ENCODE measurements around the gene AHNAK2.
A peak's percentile ranks its signal among the peaks of the same experiment; 100 is the strongest.

Gene AHNAK2

DNA sequence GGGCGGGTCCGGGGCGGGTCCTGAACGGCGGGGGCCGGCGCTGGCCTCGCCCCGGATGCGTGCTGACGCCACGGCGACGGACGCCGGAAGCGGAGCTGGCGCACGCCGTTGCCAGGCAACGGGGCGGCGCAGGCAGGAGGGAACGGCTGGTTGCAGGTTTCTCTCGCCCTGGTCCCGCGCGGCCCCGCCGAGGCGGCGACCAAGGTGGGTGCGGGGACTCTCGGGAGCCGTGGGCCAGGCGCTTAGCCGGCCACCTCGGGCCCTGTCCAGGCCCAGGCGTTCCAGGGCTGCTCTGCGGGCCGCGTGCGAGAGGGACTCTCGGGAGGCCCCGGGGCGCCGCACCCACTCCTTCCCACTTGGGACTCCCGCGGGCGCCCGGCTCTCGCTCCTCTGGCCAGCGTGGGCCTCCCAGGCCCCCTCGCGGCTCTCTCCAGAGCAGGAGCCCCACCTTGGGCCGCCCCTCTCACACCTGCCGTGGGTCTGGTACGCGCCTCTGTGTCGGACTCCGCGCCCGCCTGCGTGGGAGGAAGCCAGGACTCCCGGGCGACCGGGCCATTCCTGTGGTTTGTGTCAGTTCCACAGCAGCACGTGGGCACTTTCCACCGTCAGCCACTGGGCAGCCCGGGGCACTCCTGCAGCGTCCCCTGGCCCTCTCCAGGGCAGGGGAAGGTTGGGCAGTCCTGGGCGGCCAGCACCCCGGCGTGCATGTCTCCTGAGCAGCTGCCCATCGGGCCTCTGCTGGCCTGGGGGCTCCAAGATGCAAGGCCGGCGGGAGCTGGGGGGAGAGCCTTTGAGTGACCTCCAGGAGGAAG lies 7.7 kb upstream of the AHNAK2 start, which contains the start of gene CLBA1:
Gene CLBA1, plus strand, starts transcription at position 114 of the 812 bp plus-strand sequence. Its CDS starts 644 bp downstream, at position 758.
- peak; percentile 77 for DNase-seq (ENCODE audit: low read depth)

DNA sequence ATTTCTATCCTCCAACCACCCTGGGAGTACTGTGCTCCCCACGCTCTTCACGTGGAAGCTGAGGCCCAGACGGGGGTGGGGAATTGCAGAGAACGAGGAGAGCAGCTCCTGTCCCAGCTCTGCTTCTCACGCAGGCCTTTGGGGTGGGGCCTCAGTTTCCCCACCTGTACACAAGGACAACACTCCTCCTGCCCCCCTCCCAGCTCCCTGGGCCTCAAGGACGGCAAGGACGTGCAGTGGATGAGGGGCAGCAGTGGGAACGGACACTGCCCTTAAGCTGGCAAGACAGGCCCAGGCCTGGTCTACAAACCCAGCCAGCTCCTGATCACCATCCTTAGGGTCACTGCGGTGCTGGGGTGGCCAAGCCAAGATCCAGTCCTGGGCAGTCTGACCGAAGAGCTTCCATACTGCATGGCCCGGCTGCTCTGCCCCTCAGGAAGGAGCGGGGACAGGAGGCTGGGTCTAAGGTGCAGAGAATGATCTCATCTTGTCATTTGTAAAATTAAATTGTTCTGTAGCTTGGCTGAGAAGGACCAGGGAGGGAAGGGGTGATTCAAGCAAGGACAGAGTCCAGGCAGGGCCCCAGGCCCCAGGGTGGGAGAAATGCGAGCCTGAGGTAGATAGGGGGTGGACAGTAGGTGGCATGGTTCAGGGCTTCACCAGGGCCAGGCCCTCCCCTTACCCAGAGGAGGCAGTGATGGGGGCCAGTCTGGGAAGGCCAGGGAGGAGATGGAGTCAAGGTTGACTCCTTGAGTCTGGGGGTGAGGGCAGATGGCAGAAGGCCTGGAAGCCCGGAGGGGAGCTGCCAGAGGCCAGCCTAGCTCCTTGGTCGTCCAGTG lies 6.1 kb upstream of the AHNAK2 start:
- no peak for DNase-seq (ENCODE audit: low read depth)

DNA sequence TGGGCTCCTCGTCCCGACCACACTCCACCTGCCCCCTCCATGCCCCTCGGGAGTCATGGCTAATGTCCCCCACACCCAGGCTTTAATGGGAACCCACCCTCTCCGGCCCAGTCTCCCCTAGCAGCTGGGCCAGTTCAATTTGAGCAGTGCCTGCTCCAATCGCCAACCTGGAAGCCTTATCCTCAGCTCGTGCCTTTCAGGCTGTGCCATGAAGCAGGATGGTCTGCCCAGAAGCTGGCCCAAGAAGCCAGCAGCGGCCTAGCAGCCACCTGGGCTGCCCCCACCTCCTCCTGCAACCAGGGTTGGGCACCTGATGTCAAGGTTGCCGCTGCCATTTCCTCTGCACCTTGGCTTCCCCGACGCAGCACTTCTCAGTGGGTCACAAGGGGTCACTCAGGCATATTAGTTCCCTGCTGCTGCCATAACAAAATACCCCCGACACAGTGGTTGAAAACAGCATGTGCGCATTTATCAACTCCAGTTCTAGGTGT lies 5.1 kb upstream of the AHNAK2 start:
- DNase-seq (ENCODE audit: low read depth): no peak

DNA sequence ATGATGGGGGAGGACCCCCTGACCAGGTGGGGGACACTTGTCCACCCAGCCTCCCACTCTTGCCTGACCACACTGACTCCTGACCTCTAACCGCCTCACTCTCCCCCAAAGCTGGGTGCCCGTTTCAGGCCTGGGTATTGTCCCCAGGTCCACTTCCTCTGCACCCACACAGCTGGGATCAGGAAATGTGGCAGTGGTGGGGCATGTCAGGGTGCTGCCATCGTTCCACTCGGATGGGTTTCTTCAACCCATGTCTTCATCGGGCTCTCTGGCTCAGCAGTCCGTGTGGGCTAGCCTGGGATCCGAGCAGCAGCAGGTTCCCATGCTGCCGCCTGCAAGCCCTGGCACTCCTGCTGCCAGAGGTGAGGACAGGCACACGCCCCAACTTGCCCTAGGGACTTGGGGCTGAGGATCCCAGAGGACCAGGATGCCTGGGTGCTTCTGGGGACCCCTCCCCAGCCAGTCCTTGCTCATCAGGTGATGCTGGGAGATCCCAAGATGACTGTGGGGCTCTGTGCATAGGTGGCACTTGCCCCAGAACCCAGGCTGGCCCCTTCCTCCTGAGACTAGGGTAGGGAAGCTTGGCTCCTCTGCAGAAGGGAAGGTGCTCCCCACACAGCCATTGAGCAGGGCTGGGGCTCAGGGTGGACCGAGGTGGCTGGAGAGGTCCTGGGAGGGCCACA lies 4.5 kb upstream of the AHNAK2 start:
- no peak for DNase-seq (ENCODE audit: low read depth)

DNA sequence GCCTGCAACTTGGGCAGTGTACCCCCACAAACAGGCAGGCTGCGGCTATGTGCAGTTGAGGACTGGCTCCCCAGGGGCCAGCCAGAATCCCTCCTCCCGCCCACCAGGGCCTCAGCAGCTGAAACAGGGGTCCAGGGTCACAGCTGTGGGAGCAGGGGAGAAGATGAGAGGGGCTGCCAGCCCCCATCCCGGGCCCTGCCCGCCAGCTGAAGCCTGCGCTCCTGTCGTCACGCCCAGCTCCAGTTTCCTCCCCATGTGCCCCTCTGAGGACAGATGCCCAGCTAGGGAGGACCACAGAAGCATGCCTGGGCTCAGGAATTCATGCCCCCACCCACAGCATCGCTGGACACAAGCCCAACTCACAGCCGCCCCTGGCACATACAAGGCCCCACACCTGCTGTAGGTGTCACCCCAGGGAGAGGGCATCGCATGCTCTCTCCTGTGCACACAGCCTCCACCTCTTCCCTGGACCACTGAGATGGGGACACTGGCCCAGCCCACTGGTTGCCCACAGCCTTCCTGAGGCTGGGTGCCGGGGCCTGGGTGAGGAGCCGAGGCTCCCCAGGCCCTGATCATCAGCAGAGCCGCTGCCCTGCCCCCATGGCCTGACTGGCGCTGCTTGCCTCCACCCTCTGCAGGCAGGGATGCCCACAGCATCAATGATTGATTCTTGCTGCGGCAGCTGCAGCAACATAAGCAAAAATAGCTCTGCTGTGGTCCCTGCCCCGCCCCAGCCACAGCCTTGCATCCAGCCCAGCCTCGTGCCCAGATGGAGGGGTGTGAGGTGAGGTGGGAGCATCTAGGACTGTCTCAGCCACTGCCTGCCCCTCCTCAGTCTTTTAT lies 3.7 kb upstream of the AHNAK2 start:
- no peak for DNase-seq (ENCODE audit: low read depth)

DNA sequence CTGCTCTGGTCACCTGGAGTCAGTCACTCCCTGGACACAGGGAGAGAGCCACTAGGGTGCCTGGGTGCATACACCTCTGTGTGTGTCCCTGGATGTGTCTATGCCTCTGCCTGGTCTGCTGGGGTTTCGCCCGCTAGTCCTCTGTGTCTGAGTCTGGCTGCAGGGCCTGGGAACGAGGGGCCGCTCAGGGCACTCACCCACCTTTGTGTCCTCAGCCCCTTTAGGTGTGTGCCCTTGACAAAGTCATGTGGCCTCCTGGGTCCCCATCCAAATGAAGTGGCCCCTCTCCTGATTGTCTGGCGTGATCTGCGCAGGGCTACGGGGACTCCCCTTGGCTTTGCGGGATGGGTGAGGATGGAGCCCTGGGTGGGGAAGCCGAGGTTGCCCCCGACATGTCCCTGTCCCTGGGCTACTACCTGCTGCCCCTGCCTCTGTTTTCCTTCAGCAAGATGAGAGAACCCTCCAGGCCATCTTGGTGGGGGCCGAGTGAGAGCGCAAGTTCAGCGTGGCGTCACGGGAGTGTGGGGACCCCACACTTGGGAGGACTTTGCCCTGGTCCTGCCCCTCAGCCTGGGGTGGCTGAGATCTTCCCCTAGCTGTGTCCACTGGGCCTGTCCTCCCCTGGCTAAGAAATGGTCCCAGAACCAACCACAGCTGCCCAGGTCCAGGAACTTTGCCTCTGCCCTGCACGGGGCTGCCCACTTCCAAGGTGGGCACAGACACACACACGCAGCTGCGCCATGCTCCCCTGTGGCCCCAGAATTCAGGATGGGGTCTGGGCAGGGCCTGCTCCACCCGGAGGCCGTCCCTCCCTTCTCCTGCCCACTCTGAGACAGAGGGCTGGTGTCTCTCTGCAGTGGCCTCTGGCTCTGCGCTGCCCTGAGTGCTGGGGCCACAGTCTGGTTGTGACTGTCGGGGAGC lies 2.7 kb upstream of the AHNAK2 start:
- DNase-seq (ENCODE audit: low read depth): no peak

DNA sequence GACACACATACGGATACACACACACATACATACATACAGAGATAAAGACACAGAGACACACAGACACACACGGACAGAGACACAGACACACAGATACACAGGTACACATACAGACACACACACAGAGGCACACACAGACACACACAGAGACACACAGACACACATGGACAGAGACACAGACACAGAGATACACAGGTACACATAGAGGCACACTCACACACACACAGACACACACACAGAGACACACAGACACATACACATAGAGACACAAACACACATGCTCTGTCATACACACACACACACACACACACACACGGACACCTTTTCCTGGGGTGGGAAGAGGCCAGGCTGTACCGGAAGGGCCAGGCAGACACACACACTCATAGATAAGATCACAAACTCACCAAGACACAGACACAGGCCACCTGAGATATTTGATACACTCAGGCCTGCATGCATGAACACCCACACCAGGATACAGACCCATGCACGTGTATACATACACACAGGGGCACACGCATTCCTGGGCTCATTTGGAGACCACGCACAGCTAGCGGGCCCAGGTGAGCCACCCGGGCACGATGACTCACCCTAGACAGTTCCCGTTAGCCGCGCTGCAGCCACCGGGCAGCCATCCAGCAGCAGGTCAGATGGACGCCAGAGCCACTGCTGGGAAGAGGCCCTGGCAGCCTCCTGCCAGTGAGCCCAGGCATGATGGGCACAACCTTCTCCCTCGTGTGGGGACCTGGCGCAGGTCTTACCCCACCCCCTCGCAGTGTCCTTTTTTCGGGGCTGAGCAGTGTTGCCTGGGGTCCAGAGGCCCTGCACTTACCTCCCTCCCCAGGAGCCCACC lies 1.8 kb upstream of the AHNAK2 start:
- no peak for DNase-seq (ENCODE audit: low read depth)

DNA sequence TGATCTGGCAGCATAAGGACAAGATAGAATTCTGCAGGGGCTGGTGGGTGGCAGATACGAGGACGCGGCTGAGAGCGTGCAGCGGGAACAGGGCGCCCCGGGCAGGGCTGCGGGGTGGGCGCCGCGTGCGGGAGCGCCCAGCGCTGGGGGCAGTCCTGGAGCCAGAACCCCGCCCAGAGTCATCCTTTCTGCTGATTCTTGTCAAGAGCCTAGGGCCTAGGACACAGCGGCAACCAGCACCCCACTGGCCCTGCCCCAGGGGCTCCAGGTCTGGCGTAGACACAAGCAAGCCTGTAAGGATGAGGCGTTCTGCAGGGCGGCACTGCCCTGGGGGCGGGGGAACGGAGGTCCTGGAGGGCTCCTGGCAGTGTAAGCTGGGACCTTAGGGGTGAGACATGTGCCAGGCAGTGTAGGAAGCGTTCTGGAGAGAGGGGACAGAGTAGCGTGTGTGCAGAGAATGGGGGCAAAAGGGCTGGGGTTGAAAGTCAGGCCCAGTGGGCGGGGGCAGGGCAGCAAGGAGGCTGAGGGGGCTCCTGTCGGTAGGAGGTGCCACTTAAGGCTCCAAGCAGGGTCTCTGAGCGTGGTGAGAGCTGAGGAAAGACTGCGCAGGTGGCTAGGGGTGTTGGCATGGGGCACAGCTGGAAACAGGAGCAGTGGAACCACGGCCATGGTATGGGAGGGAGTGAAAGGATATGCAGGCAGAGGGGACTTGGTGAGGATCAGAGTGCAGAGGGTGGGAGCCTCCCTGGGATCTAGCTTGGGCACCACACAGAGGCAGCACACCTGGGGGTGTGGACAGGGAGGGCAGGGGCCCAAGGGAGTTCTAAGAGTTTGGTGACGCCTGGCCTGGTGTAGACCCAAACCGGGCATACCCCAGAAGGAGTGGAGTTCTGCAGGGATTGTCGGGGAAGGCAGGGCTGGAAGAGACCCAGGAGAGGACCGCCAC lies 845 bp upstream of the AHNAK2 start:
- no peak for DNase-seq (ENCODE audit: low read depth)

DNA sequence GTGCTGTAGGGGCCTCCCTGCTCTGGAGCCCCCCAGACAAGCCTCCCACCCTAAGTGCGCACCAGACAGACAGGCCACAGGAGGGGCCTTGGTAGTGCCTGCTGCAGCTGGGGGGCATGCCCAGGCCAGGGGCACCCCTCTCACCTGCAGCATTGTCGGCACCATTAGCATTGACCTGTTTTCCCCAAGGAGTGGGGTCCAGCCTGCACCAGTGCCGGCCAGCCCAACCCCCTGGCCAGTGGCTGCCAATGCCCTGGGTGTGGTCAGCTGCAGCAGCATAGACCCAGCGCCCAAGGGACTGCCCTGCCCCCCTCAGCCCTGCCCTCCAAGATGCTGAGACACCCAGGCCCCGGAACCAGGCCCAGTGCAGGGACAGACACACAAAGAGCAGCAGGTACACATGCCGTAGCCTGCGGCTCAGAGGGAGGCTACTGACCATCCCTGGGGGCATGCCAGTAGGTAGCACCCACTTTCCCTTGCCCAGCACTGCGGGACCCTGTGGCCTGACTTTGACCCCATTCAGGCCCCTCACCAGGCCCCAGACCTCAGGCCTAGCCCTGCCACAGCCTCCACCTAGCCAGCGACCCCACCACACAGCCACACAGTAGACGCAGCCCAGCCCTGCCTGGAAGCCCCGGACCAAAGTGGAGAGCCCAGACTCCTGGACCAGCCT lies 1.0 kb downstream of the AHNAK2 start:
- no peak for DNase-seq (ENCODE audit: low read depth)

DNA sequence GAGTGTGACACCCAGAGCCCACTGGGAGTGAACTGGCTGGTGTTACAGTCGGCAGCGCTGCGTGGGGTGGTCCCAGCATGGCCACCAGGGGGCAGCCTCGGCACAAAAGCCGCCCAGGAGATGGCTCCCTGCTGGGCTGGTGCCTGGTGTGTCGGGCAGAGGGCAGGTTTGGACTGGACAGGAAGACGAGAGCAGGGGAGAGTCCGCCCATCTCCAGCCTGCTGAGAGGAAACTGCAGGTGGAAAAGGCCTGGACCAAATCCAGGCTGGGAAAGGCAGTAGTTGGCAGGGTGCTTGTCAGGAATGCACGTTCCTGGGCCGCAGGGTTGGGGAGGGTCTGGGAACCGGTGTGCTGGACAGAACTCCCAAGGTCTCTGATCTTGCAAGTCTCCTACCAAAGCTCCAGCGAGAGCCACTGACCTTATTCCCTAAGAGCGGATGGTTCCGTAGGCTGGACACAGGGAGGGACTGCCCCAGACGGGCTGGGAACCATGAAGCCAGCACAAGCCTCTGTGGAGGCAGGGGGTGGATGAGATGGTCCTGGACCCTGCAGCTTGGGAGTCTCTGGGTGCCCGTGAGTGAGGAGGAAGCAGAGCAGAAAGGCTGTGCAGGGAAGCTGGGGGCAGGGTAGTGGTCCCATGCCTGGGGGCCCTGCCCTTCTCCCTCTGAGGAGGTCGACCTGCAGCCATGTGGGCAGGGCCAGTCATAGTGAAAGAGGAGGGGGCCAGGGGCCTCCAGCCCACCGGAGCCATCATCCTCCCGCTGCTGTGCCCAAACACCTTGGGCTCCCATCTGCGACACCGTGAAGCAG lies 1.8 kb downstream of the AHNAK2 start:
- DNase-seq (ENCODE audit: low read depth): peak; percentile 64

DNA sequence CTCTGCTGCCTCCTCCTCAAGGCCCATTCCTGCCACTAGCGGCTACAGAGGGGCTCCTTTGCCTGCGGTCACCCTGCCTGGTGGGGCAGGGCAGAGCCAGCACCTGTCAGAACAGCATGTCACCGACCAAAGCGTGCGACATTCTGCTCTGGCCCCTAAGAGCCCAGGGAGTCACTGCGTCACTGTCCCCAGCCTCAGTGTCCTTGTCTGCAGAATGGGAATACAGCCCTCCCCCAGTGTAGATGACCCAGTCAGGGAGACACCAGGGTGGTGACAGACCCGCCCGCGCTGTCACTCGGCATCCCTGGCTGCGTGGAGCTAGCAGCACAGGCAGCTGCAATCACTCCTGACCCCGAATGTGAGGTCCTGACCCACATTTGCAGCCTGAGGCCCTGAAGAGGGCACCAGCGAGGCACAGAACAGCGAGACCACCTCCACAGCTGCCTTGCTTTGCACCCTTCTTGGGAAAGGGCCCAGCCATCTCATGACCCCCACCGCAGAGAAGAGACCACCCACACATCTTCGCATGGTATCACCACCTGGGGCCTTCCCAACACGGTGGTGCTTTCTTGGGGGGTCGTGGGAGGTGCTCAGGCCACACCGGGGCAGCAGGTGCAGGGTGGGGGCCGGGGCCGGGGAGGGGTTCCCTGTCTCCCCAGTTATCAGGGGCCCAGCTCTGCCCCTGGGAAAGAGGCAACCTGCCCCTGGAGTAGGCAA lies 2.5 kb downstream of the AHNAK2 start:
- no peak for DNase-seq (ENCODE audit: low read depth)

DNA sequence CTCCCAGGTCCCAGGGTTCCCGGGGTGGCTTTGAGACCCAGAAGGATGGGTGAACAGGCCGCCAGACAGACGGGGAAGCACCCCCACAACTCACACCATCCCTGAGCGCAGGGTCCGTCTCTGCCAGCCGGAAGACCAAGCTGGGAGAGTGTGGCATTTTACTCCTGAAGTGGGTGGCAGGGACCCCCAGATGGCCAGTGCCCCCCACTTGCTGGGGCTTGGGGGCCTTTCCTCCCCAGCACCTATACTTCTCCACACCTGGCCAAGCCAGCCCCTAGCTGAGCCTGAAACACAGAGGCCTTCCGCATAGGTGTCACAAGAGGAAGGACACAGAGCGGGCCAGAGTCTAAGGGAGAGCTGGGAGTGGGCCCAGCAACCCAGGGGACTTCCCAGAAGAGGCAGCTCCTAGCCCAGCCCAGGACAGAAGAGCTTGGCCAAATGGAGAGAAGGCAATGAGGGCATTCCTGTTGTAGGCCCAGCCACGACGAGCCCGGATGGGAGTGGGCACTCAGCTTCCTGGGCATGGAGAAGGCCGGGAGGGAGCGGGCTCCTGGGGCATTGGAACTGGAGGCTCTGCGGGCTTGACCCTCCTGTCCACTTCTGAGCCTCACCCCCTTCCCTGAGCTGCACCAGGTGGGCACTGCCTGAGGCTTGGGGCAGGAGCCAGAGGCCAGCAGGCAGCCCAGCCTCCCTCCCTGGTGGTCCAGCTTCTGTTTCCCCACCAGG lies 3.3 kb downstream of the AHNAK2 start:
- no peak for DNase-seq (ENCODE audit: low read depth)

DNA sequence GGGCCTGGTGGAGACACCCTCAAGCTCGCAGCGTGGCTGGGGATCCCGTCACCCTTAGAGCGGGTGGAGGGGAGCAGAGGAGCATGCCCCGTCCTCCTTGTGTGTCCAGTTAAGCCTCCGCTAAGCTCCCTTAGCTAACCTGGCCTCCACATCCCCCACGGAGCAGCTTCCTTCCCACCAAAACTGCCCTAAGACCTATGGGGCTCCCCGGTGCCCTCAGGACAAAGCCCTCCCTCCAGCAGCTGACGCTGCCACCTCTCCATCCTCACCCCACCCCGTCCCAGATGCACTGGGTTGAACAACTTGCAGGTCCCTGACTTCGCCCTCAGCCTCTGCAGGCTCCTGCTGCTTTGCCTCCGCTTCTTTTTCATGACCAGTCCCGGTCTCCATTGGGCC lies 4.0 kb downstream of the AHNAK2 start:
- DNase-seq (ENCODE audit: low read depth): no peak

DNA sequence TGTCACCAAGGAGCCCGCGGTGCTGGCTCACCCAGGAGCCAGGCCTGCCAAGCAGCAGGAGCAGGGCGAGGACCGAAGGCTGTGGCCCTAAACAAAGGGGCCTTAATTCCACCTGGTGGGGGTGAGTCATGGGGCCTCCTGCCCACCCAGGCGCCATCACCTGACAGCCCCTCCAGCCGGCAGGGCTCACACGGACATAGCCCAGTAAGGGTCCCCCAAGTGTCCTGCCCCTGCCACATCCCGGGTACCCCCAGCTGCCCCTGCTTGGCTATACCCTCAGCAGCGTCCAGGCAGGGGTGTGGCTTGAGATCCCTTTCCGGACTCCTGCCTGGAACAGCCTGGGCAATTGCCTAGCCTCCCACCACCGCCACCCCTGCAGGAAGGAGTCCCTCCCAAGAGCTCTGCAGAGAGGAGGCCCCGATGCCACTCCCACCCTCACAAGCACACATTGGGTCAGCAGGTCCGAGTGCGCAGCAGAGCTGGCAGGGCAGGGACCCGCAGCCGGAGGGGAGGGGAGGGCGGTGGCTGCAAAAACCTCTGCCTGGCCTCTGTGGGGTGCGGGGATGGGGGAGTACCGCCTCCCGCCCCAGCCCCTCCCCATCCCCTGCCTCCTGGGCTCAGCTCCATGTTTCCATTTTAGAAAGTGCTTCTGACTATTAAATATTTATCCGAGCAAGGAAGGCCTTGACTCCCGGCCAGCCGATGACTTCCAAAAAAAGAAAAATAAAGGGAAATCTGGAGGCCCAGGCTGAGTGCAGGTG lies 4.6 kb downstream of the AHNAK2 start:
- DNase-seq (ENCODE audit: low read depth): peak; percentile 94

DNA sequence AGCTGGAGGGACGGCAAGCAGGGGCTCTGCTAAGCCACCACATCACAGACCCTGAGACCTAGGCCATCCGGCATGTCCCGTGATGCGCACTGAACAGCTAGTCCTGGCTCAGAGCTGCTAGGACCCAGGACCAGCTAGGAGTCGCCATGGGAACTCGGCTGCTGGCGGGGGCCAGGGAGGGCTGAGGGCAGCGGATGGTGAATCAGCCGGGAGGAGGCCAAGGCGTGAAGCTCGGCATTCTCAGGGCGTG lies 5.1 kb downstream of the AHNAK2 start:
- peak; percentile 96 for DNase-seq (ENCODE audit: low read depth)
